OCI-LY7 (cell line): Measurements from ENCODE around the gene SPX.

Source experiments
- CTCF ChIP-seq: fragments of 200-600 bp; sonication (generic); conservative IDR thresholded peaks from 2 replicates; pipeline ENCODE4 v1.5.1; 2014; ENCODE audit warnings: mild to moderate bottlenecking, antibody characterized with exemption, low read length, moderate library complexity, mixed read lengths
- EZH2phosphoT487 ChIP-seq: fragments of 200-600 bp; sonication (generic); IDR thresholded peaks from 2 replicates; pipeline ENCODE4 v1.6.1; 2018; ENCODE audit warnings: low read depth, borderline replicate concordance, mild to moderate bottlenecking, mixed run types, antibody characterized with exemption, low read length, moderate library complexity, mixed read lengths

GRCh38 chr12:21528953-21529352 lies 2.9 kb downstream of the SPX start:
- TF ChIP-seq CTCF: no peak
- no peak for TF ChIP-seq EZH2phosphoT487
